HG02970 (cell line): ENCODE data around the gene DPH5.
A peak's percentile ranks its signal among the peaks of the same experiment; 100 is the strongest.
"Not testable (repeated sequence)": the region's sequence is repeated elsewhere in the genome, so short reads cannot be mapped to it uniquely, and the experiment has no call there.

Source experiments
- ATAC-seq: cut with Tn5 transposase; IDR thresholded peaks from one replicate; pipeline ENCODE4 v1.9.1; 2021; ENCODE audit warnings: mild to moderate bottlenecking, moderate library complexity, moderate number of reproducible peaks; ENCODE audit not compliant: unreplicated experiment, low FRiP score

DPH5 gene

DNA sequence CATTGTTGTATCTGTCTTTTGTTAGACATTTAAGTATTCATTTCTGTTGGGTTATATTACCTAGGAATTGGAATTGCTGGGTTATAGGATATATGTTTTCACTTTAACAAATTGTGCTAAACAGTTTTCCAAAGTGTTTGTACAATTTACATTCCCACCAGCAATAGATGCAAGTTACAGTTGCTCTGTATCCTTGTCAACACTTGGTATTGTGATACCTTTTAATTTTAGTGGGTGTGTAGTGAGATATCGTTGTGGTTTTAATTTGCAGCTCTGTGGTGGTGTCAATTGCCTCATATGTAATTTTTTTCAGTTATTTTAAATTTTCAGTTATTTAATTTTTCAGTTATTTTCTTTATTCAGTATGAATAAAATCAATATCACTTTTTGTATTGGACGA is 7.4 kb upstream of the DPH5 start:
- no peak for ATAC-seq

DNA sequence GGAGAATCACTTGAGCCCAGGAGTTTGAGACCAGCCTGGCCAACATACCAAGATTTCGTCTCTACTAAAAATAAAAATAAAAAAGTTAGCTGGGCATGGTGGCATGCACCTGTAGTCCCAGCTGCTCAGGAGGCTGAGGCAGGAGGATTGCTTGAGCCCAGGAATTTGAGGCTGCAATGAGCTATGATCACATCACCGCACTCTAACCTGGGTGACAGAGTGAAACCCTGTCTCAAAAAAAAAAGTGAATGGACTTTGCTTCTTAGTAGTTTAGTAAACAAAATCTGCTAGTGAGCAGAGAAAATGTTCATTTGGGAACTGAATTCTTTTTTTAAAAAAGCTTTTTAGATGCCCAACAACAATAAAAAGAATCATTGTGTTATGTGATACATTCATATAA is 6.5 kb upstream of the DPH5 start:
- ATAC-seq, result not testable (repeated sequence)

DNA sequence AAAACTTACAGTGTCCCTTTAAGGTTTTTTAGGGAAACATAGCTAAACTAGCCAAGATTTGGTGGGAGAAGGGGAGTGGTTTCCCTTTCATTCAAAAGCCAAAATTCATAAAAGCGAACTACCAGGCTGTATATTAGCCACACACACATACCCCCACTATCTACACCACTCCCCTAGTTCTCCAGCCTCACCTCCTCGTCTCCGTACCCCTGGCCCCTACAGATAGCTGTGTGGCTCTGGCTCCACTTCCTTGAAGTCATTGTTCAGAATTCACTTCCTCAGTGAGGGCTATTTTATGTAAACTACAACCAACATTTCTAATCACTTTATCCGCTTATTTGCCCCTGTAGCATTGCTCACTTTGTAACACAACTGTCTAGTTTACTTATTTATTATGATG is 5.3 kb upstream of the DPH5 start:
- ATAC-seq, result no peak

DNA sequence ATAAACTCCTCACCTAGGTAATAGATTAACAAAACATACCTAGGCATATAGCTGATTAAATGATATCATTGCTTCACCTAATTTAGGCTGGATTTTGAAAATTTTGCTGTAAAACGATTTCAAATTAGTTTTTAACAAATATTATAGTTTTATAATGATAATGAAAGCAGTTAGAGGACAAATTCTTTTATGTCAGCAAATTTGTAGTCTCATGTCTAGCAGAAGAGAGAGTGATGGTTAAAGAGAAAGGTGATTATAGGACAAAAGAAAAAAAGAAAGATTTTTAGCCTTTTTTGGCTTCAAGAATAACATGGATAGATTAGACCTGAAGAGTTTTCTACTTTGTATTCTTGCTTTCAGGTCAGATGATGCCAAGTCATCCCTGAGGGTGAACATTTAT is 3.6 kb upstream of the DPH5 start:
- no peak for ATAC-seq

DNA sequence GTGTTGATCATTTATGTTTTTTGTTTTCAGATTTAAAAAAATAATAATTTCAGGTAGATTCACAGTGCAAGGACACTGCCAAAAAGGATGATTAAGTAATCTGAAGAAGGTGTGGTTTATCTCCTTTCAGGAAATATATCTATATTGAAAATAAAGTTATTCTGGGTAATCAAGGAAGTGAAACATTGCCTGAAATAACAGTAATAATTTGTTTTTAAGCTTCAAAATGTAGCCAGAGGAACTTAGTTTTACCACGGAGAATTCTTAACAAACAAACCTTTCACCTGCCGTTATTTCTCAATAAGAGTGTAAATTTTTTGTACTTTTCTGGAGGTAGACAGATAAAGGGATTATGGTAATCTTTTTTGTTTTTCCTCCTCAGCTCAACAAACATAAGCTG is 2.9 kb upstream of the DPH5 start:
- no peak for ATAC-seq

DNA sequence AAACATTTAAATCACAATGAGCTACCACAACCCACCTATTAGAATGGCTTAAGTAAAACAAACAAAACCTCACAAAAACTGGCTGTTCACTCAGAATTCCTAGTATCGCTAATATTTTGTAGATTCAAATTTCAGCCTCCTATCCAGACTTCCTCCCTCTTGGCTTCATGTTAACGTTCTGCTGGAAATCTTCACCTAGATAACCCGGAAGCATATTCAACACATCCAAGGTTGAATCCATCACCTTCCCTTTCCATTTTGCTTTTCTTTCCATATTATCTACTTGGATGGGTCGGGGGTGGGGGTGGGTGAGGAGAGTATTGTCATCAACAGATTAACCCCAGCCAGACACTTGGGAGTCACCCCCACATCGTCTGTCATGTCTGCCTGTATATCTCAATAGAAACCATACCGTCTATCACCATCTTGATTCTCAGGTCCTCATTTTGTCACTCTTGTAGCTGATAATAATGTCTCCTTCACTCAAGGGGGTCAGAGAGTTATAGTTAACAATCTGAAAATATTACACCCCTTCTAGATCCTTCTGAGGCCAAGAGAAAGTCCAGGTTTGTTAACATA is 1.7 kb upstream of the DPH5 start:
- no peak for ATAC-seq

DNA sequence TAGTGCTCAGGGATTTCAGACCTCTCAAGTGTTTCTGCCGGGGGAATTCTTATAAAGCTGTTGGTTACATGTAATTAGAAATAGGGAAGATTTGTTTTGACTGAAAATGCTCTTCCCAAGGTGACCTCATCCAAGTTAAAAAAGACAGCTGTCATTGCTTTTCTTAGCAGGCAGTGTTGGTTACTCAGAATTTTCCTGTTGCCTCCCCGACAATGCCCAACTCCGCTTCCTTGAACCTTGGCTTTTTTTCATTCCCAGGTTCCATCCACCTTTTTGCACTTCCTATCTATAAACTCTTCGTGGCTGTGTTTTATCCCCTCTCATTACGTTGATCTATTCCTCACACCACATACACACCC is 825 bp upstream of the DPH5 start:
- ATAC-seq, result no peak

DNA sequence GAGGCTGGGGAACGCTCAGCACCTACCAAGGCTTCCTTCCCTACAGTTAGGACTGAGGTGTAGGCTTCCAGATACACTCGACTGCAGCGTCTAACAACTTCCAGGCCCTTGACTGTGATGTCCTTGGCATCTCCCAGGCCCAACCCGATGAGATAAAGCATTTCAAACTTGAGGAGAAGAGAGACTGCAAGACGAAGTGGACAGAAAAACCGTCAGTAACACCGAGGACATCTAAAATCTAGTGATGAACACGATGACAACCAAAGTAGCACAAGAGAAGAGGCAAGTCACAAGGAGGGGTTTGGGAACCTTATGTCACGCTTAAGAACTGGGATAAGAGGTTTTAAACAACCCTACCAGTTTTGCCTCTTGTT is 314 bp downstream of the DPH5 start:
- peak; percentile 23 for ATAC-seq

DNA sequence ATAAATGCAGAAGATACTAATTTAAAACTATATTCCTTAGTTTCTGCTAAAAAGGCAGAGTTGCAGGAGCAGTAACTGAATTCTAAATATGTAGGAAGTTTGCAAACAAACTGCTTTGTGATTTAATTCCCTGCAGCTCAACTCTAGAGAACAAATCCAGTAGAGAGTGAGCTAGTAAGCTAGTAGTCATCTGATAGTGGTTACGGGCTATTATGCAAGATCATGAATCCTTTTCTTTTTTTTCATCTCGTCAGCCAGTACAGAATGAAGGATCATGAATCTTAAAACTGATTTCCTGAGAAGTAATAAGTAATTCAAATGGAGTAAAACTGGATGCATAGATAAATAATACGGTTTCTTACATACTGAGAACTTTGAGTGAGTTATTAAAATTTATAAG is 3.3 kb downstream of the DPH5 start:
- no peak for ATAC-seq

DNA sequence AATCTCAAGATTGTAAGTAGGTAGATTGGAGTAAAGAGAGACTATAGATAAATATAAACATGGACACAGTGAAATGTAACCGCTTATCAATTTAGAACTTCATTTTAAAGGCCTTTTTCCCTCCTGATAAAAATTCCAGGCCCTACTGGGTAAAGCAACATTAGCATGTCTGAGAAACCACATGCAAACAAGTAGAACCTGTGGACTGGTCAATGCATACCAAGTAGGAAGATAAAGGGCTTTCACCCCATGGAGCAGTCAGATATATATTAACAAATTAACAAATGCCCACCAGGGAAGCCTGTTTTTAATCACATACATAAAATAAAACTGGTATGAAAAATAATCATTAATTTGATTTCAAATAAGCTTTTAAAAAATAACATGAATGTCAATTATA is 8.1 kb downstream of the DPH5 start:
- ATAC-seq, result no peak

DNA sequence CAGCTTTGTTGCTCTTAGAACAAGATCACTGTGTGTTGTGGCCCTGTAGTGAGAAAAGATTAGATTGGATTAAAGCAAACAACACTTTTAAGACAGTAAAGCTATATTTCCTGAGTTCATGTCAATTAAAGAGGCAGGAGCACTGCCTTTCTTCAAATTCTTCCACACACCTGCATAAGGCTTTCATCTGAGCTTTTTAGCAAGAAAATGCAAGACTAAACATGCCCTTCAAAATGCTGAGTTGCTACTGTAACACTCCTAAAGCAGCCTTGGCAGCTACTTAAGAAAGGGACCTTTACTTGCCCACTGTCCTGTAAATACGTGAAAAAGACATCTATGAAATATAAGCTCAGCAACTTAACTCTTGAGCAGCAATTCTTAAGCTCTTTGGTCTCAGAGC is 11.8 kb downstream of the DPH5 start:
- no peak for ATAC-seq

DNA sequence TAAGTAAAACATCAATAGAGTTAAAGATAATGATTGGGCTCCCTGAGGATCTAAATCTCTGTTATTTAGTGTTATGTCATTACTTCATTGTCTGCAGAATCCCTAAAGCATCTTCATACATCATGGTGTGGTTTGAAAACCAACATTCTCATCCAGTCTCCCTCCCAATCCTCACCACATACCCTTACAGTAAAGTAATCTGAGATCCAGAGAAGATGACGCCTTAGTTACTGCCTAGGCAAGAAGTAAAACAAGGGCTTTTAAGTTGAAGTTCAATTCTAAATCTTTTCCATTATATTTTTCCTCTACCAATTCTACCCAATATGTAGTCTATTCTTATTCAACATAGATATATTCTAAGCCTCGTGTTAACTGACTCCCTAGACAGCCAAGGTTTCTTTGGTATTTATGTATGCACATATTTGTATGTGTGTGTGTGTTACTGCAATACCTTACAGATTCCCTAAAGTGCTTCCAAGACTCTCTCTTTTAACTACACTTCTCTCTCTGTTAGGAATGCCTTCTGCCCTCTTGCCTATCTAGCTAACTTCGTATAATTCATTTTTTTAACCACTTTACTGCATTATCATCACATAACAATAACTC is 17.3 kb downstream of the DPH5 start:
- ATAC-seq, result no peak

DNA sequence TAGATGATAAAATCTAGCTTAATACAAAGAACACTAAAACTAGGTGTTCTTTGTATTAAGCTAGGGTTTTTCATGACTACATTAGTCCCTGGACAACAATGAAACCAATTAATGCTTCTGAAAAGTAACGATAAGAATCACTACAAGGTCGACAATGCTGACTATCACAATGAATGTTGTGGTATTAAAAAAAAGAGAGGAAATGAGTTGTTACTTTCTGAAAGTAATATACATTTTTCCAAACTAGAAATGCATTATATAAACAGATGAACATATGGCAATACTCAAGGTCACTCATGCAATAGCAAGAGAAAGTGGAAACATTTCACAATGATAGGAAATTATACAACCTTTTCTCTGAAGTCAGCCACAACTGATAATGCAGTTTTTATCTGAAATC is 19.0 kb downstream of the DPH5 start:
- ATAC-seq, result no peak

DNA sequence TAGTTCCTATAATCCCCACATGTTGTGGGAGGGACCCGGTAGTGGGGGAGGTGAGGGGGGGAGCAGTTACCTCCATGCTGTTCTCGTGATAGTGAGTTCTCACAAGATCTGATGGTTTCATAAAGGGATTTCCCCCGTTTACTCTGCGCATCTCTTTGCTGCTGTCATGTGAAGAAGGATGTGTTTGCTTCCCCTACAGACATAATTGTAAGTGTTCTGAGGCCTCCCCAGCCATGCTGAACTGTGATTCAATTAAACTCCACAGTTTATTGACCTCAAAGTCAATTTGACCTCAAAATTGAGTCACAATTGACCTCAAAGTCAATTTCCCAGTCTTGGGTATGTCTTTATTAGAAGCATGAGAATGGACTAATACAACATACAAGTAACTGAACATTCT is 19.7 kb downstream of the DPH5 start:
- ATAC-seq, result no peak

DNA sequence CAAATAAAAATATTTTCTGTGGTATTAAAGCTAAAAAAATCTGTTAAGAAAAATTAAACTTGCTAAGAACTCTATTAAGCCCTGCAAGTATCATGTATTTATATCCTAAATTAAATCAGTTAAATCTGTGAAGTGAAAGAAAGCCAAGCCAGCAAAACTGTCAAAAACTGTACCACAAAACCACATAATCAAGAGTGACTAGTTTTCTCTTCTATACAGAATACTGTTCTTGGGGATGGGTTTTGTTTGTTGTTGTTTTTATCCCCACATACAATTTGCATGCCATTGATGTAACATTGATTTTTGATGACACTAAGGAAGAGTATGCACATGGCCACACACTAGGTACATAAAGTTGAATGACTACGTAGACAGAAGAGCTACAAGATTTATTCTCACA is 20.4 kb downstream of the DPH5 start:
- no peak for ATAC-seq

DNA sequence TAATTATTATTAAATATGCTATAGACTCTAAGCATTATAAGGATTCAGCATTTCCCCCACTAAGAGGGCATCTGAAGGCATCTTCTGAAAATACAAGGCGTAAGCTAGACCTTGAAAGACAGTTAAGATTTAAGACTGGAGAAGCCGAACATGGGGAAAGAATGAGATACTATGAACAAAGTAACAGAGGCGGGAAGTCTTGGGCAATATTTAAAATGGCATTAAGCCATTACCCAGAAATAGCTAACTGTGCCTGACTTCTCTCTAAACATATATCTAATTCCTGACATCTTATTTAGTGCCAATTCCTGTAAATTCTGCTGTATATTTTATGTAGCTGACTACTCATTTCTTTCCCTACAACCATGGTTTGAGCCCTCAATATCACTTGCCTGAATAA is 20.9 kb downstream of the DPH5 start:
- ATAC-seq, result no peak

DNA sequence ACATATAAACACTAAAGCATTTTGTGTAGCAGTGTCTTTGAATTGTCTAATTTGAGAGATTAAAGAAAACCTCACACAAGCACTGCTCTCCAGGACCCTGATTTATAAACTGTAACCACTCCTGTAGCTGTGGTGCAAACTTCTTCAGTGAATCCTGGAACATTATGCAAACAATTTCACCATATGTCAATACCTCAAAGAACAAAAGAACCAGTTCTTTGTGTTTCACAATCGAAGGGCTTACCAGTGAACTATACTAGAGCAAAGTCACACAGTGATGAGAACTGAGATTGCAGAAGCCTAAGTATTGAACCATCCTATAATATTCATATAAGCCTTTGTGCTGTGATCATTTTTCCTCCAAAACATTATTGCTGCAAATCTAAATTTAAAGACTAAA is 21.5 kb downstream of the DPH5 start:
- no peak for ATAC-seq

DNA sequence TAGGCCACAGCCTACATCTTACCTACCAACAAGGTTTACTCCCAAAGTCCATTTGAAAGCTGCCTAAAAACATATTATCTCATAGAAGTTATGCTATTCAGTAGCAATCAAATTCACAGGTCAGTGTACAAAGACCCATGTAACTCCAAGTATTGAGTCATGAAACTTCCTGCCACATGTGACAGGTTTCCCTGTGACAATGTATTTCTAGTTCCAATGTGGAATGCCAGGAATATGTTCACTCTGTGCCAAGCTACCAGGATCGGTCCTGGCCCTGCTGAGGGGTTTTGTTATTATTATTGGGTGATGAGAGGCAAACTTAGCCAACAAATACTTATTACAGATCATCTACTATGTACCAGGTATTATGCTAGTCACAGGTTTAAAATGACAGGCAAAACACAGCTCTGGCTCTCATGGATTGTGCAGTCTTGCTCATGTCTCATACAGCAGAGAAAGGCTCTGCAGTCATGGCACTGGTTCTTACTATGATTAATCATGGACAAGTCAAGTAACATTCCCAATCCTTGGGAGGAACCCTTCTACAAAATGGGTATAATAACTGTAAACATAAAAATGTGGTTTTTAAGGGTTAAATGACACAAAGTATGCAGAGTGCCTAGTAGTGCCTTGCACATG is 22.5 kb downstream of the DPH5 start:
- ATAC-seq, result no peak

DNA sequence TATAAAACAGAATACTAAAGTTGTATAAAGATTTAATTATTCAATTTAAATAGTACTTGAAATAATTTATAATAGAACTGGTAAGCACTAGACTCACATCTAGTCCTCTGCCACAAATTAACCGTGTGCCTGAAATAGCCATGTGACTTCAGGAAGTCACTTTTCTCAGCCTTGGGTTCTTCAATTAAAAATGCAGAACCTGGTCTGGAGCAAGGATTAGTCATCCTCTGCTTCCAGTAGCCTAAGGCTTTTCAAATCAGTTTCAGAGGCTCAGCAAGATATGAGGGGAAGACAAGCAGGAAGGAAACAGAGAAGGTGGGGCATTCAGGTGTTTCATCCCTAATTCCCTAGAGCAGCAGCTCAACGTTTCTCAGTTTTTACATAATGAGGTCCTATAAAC is 23.0 kb downstream of the DPH5 start:
- no peak for ATAC-seq

DNA sequence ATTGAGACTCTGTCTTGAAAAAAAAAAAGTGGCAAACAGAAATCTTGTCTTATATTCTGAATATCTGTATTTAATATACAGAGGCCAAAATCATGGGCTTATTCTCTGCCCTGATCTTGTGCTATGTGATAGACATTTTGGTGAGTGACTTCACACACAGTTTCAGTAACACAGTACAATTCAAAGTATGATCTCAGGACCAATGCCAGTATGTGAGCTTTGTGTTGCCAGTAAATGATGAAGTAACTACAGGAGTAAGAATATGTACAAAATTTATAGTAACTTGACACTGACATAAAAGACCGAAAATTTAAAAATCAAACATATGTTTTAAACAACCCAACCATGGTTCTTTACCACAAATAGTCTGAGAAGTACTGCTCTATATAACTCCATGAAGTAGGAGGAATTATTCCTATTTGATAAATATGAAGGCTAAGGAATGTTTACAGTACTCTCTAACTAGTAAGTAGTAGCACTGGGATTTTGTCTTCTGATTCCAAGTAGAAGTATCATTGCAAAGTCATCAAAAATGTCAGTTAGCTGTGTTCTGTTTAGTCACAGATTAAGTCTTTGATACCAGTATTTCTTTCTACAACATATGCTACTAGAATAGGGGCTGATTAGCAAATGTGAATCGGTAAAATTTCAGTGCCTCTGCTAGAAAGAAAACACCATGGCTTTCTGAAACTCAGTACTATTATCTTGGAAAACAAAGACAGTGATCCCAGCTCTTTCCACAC is 25.3 kb downstream of the DPH5 start:
- no peak for ATAC-seq

DNA sequence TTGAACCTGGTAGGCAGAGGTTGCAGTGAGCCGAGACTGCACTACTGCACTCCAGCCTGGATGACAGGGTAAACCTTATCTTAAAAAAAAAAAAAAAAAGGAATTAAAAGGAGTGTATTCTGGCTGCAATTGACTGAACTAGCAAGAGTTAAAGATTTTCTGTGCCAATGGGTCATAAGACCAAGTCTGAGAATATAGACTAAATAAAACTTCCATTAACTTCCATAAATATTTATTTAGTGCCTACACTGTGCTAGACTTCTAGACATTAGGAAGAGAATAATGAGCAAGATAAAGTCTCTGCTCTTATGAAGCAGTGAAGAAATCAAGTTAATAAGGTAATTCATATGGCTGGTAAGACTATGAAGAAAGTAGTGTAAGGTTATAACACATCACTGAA is 27.2 kb downstream of the DPH5 start:
- ATAC-seq, result no peak
